Spinal cord (tissue), 10 donors: Measurements from ENCODE around the gene FOXP1. TPM values are rescaled to one million over a fixed set of nuclear protein-coding genes. Genes with fewer than 3 reads are reported as not detected.

Experiments
- DNase-seq, 6 donors: peaks; one replicate each; pipeline versions ENCODE4 v3.0.0 to v3.0.0-alpha.2; 2013 to 2015; ENCODE audit warnings: low spot score in 6 of 6, low read depth in 4 of 6
- H3K27ac ChIP-seq: one replicate; pipeline ENCODE4 v1.5.1; 2013; ENCODE audit warnings: low read depth, low read length, control low read depth
- H3K27me3 ChIP-seq: one replicate; pipeline ENCODE4 v1.6.1; 2013; ENCODE audit warnings: low read length; ENCODE audit not compliant: control insufficient read depth, insufficient read depth
- H3K36me3 ChIP-seq: one replicate; pipeline ENCODE4 v1.6.1; 2013; ENCODE audit warnings: low read length; ENCODE audit not compliant: control insufficient read depth, insufficient read depth
- H3K4me1 ChIP-seq: one replicate; pipeline ENCODE4 v1.6.1; 2013; ENCODE audit warnings: low read length; ENCODE audit not compliant: control insufficient read depth, insufficient read depth
- H3K4me3 ChIP-seq: one replicate; pipeline ENCODE4 v1.5.1; 2013; ENCODE audit warnings: low read depth, low read length, control low read depth
- H3K9me3 ChIP-seq: one replicate; pipeline ENCODE4 v1.6.1; 2013; ENCODE audit warnings: low read length; ENCODE audit not compliant: control insufficient read depth, insufficient read depth
- WGBS: methylation state at CpG from one replicate; pipeline ENCODE4 v1.1.5; 2013; ENCODE audit warnings: missing lambda C conversion rate; ENCODE audit not compliant: insufficient coverage; 5-methylcytosine and 5-hydroxymethylcytosine counted together
- polyA plus RNA-seq, 2 donors: library from polyadenylated mRNA; unstranded; fragments of 120-200 nt; gene quantifications; one replicate each; pipeline ENCODE4 v1.2.1, GENCODE V29; 2013; ENCODE audit not compliant: insufficient read length in 2 of 2
- total RNA-seq, 2 donors: library from RNA; depleted of rRNA in 1 of 2; stranded (reverse); fragments of 120-200 nt in 1 of 2; fragments of >200 nt in 1 of 2; gene quantifications; one replicate each; pipeline versions ENCODE4 v1.2.3 to v1.2.4, GENCODE V29; 2013 to 2014
- donor health status: healthy.

The FOXP1 gene
- total and polyA plus RNA-seq, 4 donors, result 27.4 to 118 (median 66.1) TPM

- WGBS, result no CpG with 5 or more reads among the region's 10 CpGs
- DNase-seq, result peak in 1 of 6 donors; percentile 86
- Histone ChIP-seq H3K4me3 (no peak overlapping the region), H3K36me3 (no peaks in the 10 kb centered on the region), H3K4me1 (no peaks in the 10 kb centered on the region), H3K27ac (no peak overlapping the region), H3K9me3 (no peaks in the 10 kb centered on the region), H3K27me3 (no peaks in the 10 kb centered on the region)
Measured at GRCh38 chr3:71406972-71407810, 176.3 kb downstream of the FOXP1 start.

GRCh38 chr3:71402911-71403310 is 180.6 kb downstream of the FOXP1 start:
- no peak overlapping the region for H3K27ac ChIP-seq

GRCh38 chr3:71402280-71402679 is 181.2 kb downstream of the FOXP1 start:
- H3K9me3 ChIP-seq, result no peaks in the 10 kb centered on the region
- DNase-seq, result no peak
- no CpG with 5 or more reads among the region's 4 CpGs for WGBS
- H3K4me3 ChIP-seq, result no peak overlapping the region
- H3K4me1 ChIP-seq, result no peaks in the 10 kb centered on the region
- no peak overlapping the region for H3K27ac ChIP-seq
- no peaks in the 10 kb centered on the region for H3K27me3 ChIP-seq
- H3K36me3 ChIP-seq, result no peaks in the 10 kb centered on the region

More at GRCh38 chr3:71402911-71403310, 180.6 kb downstream of the FOXP1 start:
- no peaks in the 10 kb centered on the region for H3K9me3 ChIP-seq
- no peak for DNase-seq
- no peaks in the 10 kb centered on the region for H3K36me3 ChIP-seq
- H3K4me1 ChIP-seq, result no peaks in the 10 kb centered on the region
- H3K27me3 ChIP-seq, result no peaks in the 10 kb centered on the region
- WGBS, result 80% methylated on average over 1 of the region's 2 CpGs
- no peak overlapping the region for H3K4me3 ChIP-seq

GRCh38 chr3:71401695-71402231 is 181.8 kb downstream of the FOXP1 start:
- 73% methylated on average over 10 of the region's 12 CpGs for WGBS
- H3K9me3 ChIP-seq, result no peaks in the 10 kb centered on the region

GRCh38 chr3:71400986-71401451 is 182.5 kb downstream of the FOXP1 start:
- WGBS, result 0% methylated on average over 1 of the region's 6 CpGs
- H3K4me3 ChIP-seq, result no peak overlapping the region
- no peak overlapping the region for H3K27ac ChIP-seq
- H3K36me3 ChIP-seq, result no peaks in the 10 kb centered on the region
- no peak for DNase-seq
- no peaks in the 10 kb centered on the region for H3K9me3 ChIP-seq
- H3K27me3 ChIP-seq, result no peaks in the 10 kb centered on the region
- H3K4me1 ChIP-seq, result no peaks in the 10 kb centered on the region

More at GRCh38 chr3:71401695-71402231, 181.8 kb downstream of the FOXP1 start:
- no peak for DNase-seq
- H3K36me3 ChIP-seq, result no peaks in the 10 kb centered on the region
- no peaks in the 10 kb centered on the region for H3K4me1 ChIP-seq
- no peak overlapping the region for H3K4me3 ChIP-seq
- no peak overlapping the region for H3K27ac ChIP-seq
- H3K27me3 ChIP-seq, result no peaks in the 10 kb centered on the region

- no peaks in the 10 kb centered on the region for H3K27me3 ChIP-seq
- 80% methylated on average over 2 of the region's 3 CpGs for WGBS
- no peak for DNase-seq
- H3K9me3 ChIP-seq, result no peaks in the 10 kb centered on the region
- no peak overlapping the region for H3K4me3 ChIP-seq
- H3K27ac ChIP-seq, result no peak overlapping the region
- no peaks in the 10 kb centered on the region for H3K4me1 ChIP-seq
- no peaks in the 10 kb centered on the region for H3K36me3 ChIP-seq
Measured at GRCh38 chr3:71399478-71399877, 184.1 kb downstream of the FOXP1 start.

- Histone ChIP-seq H3K27ac (no peak overlapping the region), H3K36me3 (no peaks in the 10 kb centered on the region), H3K9me3 (no peaks in the 10 kb centered on the region), H3K4me3 (no peak overlapping the region), H3K27me3 (no peaks in the 10 kb centered on the region), H3K4me1 (no peaks in the 10 kb centered on the region)
- WGBS, result 57% methylated on average over 3 of the region's 4 CpGs
- DNase-seq, result peak in 1 of 6 donors; percentile 48
Measured at GRCh38 chr3:71398157-71398836, 185.2 kb downstream of the FOXP1 start.

- H3K9me3 ChIP-seq, result no peaks in the 10 kb centered on the region
- no CpG with 5 or more reads among the region's 2 CpGs for WGBS
- no peak overlapping the region for H3K4me3 ChIP-seq
- no peaks in the 10 kb centered on the region for H3K36me3 ChIP-seq
- no peaks in the 10 kb centered on the region for H3K27me3 ChIP-seq
- no peaks in the 10 kb centered on the region for H3K4me1 ChIP-seq
- DNase-seq, result no peak
- H3K27ac ChIP-seq, result no peak overlapping the region
Measured at GRCh38 chr3:71397726-71398125, 185.8 kb downstream of the FOXP1 start.

- Histone ChIP-seq H3K9me3 (no peaks in the 10 kb centered on the region), H3K27me3 (no peaks in the 10 kb centered on the region), H3K4me3 (no peak overlapping the region), H3K4me1 (no peaks in the 10 kb centered on the region), H3K36me3 (no peaks in the 10 kb centered on the region), H3K27ac (no peak overlapping the region)
- 48% methylated on average over 2 of the region's 5 CpGs for WGBS
- peak in 1 of 6 donors; percentile 58 for DNase-seq
Measured at GRCh38 chr3:71397046-71397445, 186.5 kb downstream of the FOXP1 start.
